NCI-H2227 treated with DMSO at 0.1 percent for 48 hours (cell line): ENCODE data around the gene ARAP3.
"Not testable (repeated sequence)": the region's sequence is repeated elsewhere in the genome, so short reads cannot be mapped to it uniquely, and the experiment has no call there.

Experiments used
- DNase-seq: peaks from one replicate; lab custom pipeline; 2025; lab: John Stamatoyannopoulos, UW

The ARAP3 gene

GRCh38 chr5:141681695-141682641 lies at the start of gene ARAP3:
Gene ARAP3, minus strand, starts transcription at chr5:141682230. Its CDS starts 1,744 bp downstream, at chr5:141680486.
- peak; percentile 8 for DNase-seq

GRCh38 chr5:141729387-141730006 lies 47.5 kb upstream of the ARAP3 start:
- DNase-seq, result no peak

GRCh38 chr5:141725891-141726290 lies 43.9 kb upstream of the ARAP3 start:
- DNase-seq, result no peak

DNA sequence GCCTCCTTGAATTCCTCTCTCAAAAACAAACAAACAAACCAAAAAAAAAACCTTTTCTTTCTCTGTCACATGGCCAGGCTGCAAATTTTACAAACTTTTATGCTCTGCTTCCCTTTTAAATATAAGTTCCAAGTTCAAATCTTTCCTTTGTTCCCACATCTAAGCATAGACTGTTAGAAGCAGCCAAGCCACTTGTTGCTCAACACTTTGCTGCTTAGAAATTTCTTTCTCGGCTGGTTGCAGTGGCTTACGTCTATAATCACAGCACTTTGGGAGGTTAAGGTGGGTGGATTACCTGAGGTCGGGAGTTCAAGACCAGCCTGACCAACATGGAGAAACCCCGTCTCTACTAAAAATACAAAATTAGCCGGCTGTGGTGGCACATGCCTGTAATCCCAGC lies 43.1 kb upstream of the ARAP3 start:
- not testable (repeated sequence) for DNase-seq

DNA sequence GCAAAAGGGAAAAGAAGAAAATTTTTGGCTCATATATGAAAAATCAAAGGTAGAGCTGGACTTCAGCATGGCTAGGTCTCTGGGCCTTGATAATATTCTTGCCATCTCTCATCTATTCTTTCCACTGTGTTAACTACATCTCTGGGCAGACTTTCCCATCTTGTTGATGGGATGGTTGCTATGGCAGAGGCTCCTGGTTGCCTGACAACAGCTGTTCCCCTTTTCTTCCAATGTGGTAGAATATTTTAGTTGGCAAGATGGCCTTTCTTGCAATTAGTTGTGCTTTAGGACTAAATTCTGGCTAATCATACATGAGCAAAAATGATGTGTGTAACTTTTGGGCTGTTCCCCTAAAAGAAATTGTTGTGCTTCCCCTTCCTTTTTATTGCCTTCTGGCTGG lies 40.2 kb upstream of the ARAP3 start:
- DNase-seq, result no peak

DNA sequence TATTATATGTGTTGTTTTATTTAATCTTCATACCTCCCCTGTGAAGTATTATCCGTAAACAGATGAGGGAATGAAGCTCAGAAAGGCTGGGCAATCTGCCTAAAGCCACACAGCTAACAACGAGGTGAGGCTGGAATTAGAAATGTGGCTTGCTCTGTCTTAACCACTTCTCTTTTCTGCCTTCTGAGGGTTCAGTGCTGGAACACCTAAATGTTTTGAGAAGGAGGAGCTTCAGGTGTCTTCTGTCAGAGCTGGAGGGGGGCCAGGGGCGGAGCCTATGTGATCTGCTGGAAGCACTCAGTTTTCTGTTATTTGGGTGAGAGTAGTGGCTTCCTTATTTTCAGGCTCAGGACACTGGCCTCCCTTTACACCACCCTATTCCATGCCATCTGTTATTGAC lies 35.0 kb upstream of the ARAP3 start:
- DNase-seq, result no peak

- no peak for DNase-seq
These were observed 34.4 kb upstream of the ARAP3 start for GRCh38 chr5:141716468-141716867.

DNA sequence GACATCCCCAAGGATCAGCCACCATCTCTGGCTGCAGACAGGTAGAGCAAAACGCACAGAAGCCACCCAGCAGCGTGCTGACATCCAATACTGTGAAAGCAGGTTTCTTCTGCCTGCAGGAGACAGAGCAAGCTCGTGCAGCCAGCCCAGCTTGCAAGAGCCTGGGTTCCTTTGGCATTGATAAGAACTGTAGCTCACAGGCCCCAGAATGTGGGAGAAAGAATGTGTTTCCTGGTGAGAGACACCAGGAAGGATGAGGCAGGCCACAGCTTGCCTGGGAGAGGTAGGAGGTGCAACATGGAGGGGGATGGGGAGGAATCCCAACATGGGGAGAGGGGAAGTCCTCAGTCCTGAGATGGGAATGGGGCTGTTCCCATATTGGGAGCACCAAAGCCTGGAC lies 34.0 kb upstream of the ARAP3 start:
- DNase-seq, result no peak

GRCh38 chr5:141715346-141715905 lies 33.4 kb upstream of the ARAP3 start:
- DNase-seq, result peak; percentile 37

GRCh38 chr5:141714542-141715310 lies 32.7 kb upstream of the ARAP3 start:
- no peak for DNase-seq

DNA sequence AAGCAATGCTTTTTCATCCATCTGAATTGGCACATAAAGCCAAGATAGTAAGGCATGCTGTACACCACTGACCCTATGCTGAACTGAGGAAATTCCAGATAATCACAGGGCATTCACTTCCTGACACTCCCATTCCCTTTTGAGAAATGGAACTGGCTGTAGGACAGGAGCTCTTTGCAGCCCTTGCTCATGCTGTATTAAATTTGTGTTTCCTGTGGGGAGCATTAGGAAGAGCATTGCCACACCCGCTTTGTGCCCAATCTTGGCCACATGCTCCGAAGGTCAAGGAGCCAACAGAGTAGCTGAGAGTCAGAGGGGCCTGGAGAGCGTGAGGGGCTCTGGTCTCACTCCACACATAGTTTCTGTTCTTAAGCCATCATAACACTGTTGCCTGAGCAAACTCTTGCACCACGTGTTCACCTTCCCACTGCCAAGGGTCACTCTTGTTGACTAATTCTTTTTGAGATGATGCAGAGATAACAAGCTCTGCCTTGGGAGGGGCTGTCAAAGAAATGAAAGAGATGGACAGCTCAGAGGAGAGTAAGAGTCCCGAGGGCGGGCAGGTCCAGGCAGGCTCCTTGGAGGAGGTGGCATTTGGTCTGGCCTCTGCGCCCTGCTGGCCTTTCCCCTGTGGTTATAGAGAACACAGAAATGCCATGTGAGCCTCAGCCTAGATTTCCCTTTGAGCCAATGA lies 31.7 kb upstream of the ARAP3 start:
- DNase-seq, result peak; percentile 26

- no peak for DNase-seq
These were observed 29.7 kb upstream of the ARAP3 start for GRCh38 chr5:141711687-141712086.

- DNase-seq, result no peak
These were observed 27.8 kb upstream of the ARAP3 start for GRCh38 chr5:141709699-141710267.

- DNase-seq, result no peak
These were observed 26.0 kb upstream of the ARAP3 start for GRCh38 chr5:141708016-141708415.

DNA sequence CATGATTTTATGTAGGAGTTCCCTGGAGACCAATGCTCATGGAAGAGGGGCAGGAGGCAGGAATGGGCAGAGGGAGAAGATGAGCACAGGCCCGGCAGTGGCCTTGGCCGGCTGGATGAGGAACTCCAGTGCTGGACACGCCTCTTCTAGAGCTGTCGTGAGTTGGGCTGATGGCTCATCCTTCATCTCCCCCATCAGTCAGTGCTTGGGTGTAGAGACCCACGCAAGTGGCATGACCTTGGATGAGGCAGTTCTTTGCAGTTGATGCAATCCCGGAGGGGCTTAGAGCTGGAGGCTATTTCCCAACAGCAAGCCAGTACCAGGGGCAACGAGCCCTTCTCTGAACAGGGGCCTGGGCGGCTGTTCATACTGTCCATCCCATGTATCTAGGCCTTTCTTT lies 25.5 kb upstream of the ARAP3 start:
- DNase-seq, result no peak

GRCh38 chr5:141706121-141706520 lies 24.1 kb upstream of the ARAP3 start:
- no peak for DNase-seq

GRCh38 chr5:141705469-141705868 lies 23.4 kb upstream of the ARAP3 start:
- DNase-seq, result no peak

DNA sequence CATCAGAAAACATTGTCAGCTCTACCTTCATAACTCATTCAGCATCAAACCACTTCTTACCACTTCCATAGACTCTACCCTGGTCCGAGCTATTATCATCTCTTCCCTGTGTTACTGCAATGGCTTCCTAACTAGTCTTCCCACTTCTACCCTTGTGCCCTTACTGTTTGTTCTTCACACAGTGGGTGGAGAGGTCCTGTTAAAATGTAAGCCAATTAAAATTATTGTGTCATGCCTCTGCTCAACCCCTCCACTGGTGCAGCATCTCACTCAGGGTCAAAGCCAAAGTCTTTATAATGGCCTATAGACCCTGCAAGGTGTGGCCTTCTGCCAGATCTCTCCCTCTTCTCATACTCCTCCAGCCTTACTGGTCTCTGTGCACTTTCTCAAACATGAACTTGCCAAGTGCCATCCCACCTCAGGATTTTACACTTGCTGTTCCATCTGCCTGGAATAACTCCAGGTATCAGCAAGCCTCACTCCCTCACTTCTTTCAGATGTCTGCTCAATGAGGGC lies 22.8 kb upstream of the ARAP3 start:
- no peak for DNase-seq

DNA sequence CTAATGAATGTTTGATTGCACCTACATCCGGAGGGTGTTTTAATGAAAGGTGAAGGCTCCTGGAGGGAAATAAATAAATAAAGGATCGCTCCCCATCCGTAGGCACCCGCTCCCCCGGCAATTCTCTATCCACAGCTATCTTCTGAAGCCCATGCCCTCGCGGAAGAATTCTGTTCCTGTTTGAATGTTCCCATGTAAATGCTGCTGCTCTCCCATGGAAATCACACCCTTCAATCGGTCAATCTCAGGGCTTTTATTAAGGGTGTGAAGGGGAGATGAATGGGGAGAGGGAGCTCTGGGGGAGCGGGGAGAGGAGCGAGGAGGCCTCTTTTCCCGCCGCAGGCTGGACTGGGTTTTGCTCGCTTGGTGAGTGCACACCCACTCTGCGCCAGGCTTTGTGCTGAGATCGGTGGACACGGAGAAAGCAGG lies 21.1 kb upstream of the ARAP3 start:
- no peak for DNase-seq

DNA sequence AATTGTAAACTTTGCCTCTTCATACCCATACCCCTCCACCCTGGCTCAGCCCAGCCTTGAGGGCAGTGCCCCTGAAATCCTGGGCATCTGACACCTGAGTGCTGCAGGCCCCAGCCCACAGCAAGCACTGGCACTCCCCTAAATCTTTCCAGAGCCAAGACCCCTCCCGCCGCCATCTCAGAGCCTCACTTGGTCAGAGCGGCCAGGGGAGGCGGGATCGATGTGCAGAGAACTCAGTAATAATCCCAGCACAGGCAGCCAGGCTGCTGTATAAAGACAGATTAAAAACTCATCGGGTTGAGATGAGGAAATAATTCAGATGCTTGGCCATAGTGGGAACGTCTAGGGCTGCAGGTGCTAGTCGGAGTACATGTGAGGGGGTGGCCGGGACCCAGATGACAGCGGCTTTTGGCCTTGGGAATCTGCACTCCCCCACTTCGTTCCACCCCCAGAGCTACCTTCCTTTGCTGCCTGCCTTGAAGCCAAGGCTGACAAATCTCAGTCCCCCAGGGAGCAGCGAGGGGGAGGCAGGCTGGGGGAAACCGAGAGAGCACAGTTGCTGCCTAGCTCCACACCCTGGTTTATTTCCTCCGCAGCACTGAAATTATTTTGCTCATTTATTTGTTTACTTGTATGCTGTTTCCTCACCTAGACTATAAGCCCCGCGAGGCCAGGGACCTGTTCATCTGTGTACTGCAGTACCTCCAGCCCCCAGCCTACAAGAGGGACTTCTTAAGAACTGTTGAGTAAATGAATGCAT lies 19.5 kb upstream of the ARAP3 start:
- DNase-seq, result no peak
